A549 (cell line): ENCODE measurements around the gene SLC25A5. TPM values are rescaled to one million over a fixed set of nuclear protein-coding genes. Genes with fewer than 3 reads are reported as not detected.

Experiments used
- ATOH8 ChIP-seq: fragments of 250-450 bp; sonication (Bioruptor Pico); IDR thresholded peaks from 2 replicates; pipeline ENCODE4 v1.5.0; 2020; ENCODE audit warnings: low read depth, mild to moderate bottlenecking, moderate library complexity
- BCL3 ChIP-seq: fragments of >200 bp; sonication (Bioruptor Twin); formaldehyde crosslinking; IDR thresholded peaks from 3 replicates; pipeline ENCODE4 v1.6.1; 2016
- BHLHE40 ChIP-seq: IDR thresholded peaks from 2 replicates; pipeline ENCODE4 v1.6.1; 2012; ENCODE audit warnings: low read depth, low read length, inconsistent platforms
- CHD2 ChIP-seq: fragments of 150-350 bp; IDR thresholded peaks from 2 replicates; pipeline ENCODE4 v1.6.1; 2014; ENCODE audit warnings: low read length; ENCODE audit not compliant: partially characterized antibody
- CHD4 ChIP-seq: fragments of 200-600 bp; sonication (generic); IDR thresholded peaks from 2 replicates; pipeline ENCODE4 v1.6.1; 2016; ENCODE audit warnings: antibody characterized with exemption, mild to moderate bottlenecking, borderline replicate concordance
- E2F6 ChIP-seq: IDR thresholded peaks from 2 replicates; pipeline ENCODE4 v1.6.1; 2012; ENCODE audit warnings: low read depth, borderline replicate concordance
- EHMT2 ChIP-seq: fragments of 200-600 bp; sonication (generic); IDR thresholded peaks from 2 replicates; pipeline ENCODE4 v1.6.1; 2016; ENCODE audit warnings: antibody characterized with exemption, low read depth, mild to moderate bottlenecking, moderate library complexity
- ELK1 ChIP-seq: fragments of 150-350 bp; IDR thresholded peaks from 2 replicates; pipeline ENCODE4 v1.6.1; 2014; ENCODE audit warnings: low read depth, mild to moderate bottlenecking, low read length
- EP300 ChIP-seq, 2 experiments: fragments of >200 bp; sonication (Bioruptor Twin); formaldehyde crosslinking; IDR thresholded peaks; 2 replicates in 1 of 2; 3 replicates in 1 of 2; pipeline ENCODE4 v1.6.1; 2016 to 2017
- ESRRA ChIP-seq: fragments of 150-350 bp; IDR thresholded peaks from 2 replicates; pipeline ENCODE4 v1.6.1; 2014; ENCODE audit warnings: mild to moderate bottlenecking, low read length, borderline replicate concordance
- FOSB ChIP-seq: fragments of 250-450 bp; sonication (Bioruptor Pico); IDR thresholded peaks from 2 replicates; pipeline ENCODE4 v1.5.0; 2020; ENCODE audit warnings: mild to moderate bottlenecking, moderate library complexity
- FOXS1 ChIP-seq: fragments of 250-450 bp; sonication (Bioruptor Pico); IDR thresholded peaks from 2 replicates; pipeline ENCODE4 v1.5.0; 2020; ENCODE audit warnings: mild to moderate bottlenecking, moderate library complexity
- HMGXB4 ChIP-seq: fragments of 250-450 bp; sonication (Bioruptor Pico); IDR thresholded peaks from 2 replicates; pipeline ENCODE4 v1.5.0; 2021; ENCODE audit warnings: mild to moderate bottlenecking, moderate library complexity, borderline replicate concordance
- HOXB13 ChIP-seq: fragments of 250-450 bp; sonication (Bioruptor Pico); IDR thresholded peaks from 2 replicates; pipeline ENCODE4 v1.5.0; 2020; ENCODE audit warnings: low read depth, mild to moderate bottlenecking, moderate library complexity
- JUN ChIP-seq, 2 experiments: fragments of >200 bp; sonication (Bioruptor Twin); formaldehyde crosslinking; IDR thresholded peaks; 2 replicates in 1 of 2; 3 replicates in 1 of 2; pipeline ENCODE4 v1.6.1; 2016 to 2017
- JUNB ChIP-seq: fragments of >200 bp; sonication (Bioruptor Twin); formaldehyde crosslinking; IDR thresholded peaks from 2 replicates; pipeline ENCODE4 v1.6.1; 2016
- KDM1A ChIP-seq: fragments of 200-600 bp; sonication (generic); IDR thresholded peaks from 2 replicates; pipeline ENCODE4 v1.6.1; 2016; ENCODE audit warnings: low read depth, mild to moderate bottlenecking
- MAFK ChIP-seq: fragments of 450-650 bp; IDR thresholded peaks from 2 replicates; pipeline ENCODE4 v1.6.1; 2014; ENCODE audit not compliant: partially characterized antibody
- MYC ChIP-seq: IDR thresholded peaks from 2 replicates; pipeline ENCODE4 v1.6.1; 2012; ENCODE audit warnings: mild to moderate bottlenecking, inconsistent platforms, low read length, improper control_type of control experiment, borderline replicate concordance
- NPAS2 ChIP-seq: fragments of 250-450 bp; sonication (Bioruptor Pico); IDR thresholded peaks from 2 replicates; pipeline ENCODE4 v1.8.0; 2022; ENCODE audit warnings: mild to moderate bottlenecking, moderate library complexity, borderline replicate concordance
- PHF8 ChIP-seq: fragments of 200-600 bp; sonication (generic); IDR thresholded peaks from 2 replicates; pipeline ENCODE4 v1.6.1; 2016; ENCODE audit warnings: low read depth, mild to moderate bottlenecking, antibody characterized with exemption, moderate library complexity, borderline replicate concordance
- POLR2A ChIP-seq: IDR thresholded peaks from 2 replicates; pipeline ENCODE4 v1.6.1; 2012; ENCODE audit warnings: mild to moderate bottlenecking, low read length
- RAD21 ChIP-seq, 2 experiments: fragments of >200 bp in 1 of 2; sonication (Bioruptor Twin) in 1 of 2; formaldehyde crosslinking in 1 of 2; IDR thresholded peaks in 1 of 2; conservative IDR thresholded peaks in 1 of 2; 2 replicates in 1 of 2; 3 replicates in 1 of 2; pipeline ENCODE4 v1.6.1; 2012 to 2018; ENCODE audit warnings: inconsistent platforms in 1 of 2
- RARB ChIP-seq: fragments of 250-450 bp; sonication (Bioruptor Pico); IDR thresholded peaks from 2 replicates; pipeline ENCODE4 v1.8.0; 2021; ENCODE audit warnings: mild to moderate bottlenecking, moderate library complexity
- REST ChIP-seq: fragments of 200-600 bp; sonication (generic); IDR thresholded peaks from 2 replicates; pipeline ENCODE4 v1.6.1; 2016; ENCODE audit warnings: antibody characterized with exemption, mild to moderate bottlenecking, moderate library complexity
- RNF2 ChIP-seq: fragments of 200-600 bp; sonication (generic); IDR thresholded peaks from 2 replicates; pipeline ENCODE4 v1.6.1; 2016; ENCODE audit warnings: low read depth, mild to moderate bottlenecking, antibody characterized with exemption, moderate library complexity, borderline replicate concordance
- SREBF2 ChIP-seq: fragments of 450-650 bp; IDR thresholded peaks from 2 replicates; pipeline ENCODE4 v1.6.1; 2014; ENCODE audit warnings: mild to moderate bottlenecking, moderate library complexity
- TFCP2L1 ChIP-seq: fragments of 250-450 bp; sonication (Bioruptor Pico); IDR thresholded peaks from 2 replicates; pipeline ENCODE4 v1.5.0; 2021; ENCODE audit warnings: mild to moderate bottlenecking
- USF2 ChIP-seq: fragments of 450-650 bp; IDR thresholded peaks from 2 replicates; pipeline ENCODE4 v1.6.1; 2014; ENCODE audit warnings: antibody characterized with exemption
- ZNF302 ChIP-seq: fragments of 250-450 bp; sonication (Bioruptor Pico); IDR thresholded peaks from 2 replicates; pipeline ENCODE4 v1.9.0; 2021; ENCODE audit warnings: inconsistent platforms, mild to moderate bottlenecking, moderate library complexity
- ZSCAN20 ChIP-seq: fragments of 250-450 bp; sonication (Bioruptor Pico); IDR thresholded peaks from 2 replicates; pipeline ENCODE4 v1.8.0; 2022; ENCODE audit warnings: mild to moderate bottlenecking, moderate library complexity
- polyA plus RNA-seq, 4 experiments: library from polyadenylated mRNA; depleted of rRNA in 3 of 4; stranded (reverse); fragments of >200 nt; fragmentation: RNase III in 1 of 4; extraction: RNeasy Plus Mini Kit Qiagen cat#74134 plus additional on column Dnase treatment in 1 of 4; gene quantifications; 2 replicates in 3 of 4; 3 replicates in 1 of 4; pipeline ENCODE4 v1.2.3, GENCODE V29; 2011 to 2017

The SLC25A5 gene
- polyA plus RNA-seq, 2 of the 4 experiments (the other 2 are of a cell fraction) = 625 to 739 TPM

GRCh38 chrX:119468551-119469312, 488 bp downstream of the SLC25A5 start (continued):
- TF ChIP-seq REST (peak; percentile 42; the same call in 1 of the 2 replicates), ZSCAN20 (CRISPR knock-in tag) (no peak), BHLHE40 (no peak), SREBF2 (no peak), MAFK (no peak), HOXB13 (CRISPR knock-in tag) (no peak), FOXS1 (CRISPR knock-in tag) (no peak), EHMT2 (no peak), EP300 (IDR thresholded peaks at IDR 0.05) (no peak), CHD2 (no peak), USF2 (no peak), FOSB (CRISPR knock-in tag) (peak; percentile 89; the same call in 1 of the 2 replicates), RARB (CRISPR knock-in tag) (0 out of 2 replicates have a peak, but pooled peaks have one; percentile 40), ZNF302 (CRISPR knock-in tag) (no peak), POLR2A (peak; percentile 42), KDM1A (no peak), TFCP2L1 (CRISPR knock-in tag) (peak; percentile 88), RNF2 (no peak), CHD4 (no peak), MYC (peak; percentile 72; the same call in 1 of the 2 replicates), HMGXB4 (CRISPR knock-in tag) (no peak), NPAS2 (CRISPR knock-in tag) (no peak), PHF8 (peak; percentile 92; the same call in 1 of the 2 replicates), ATOH8 (CRISPR knock-in tag) (no peak), JUN (IDR thresholded peaks at IDR 0.05) (peak in 1 of 2 experiments; percentile 8; a peak in 3 of 5 replicates), RAD21 (conservative IDR thresholded peaks at IDR 0.05 in 1 of 2, IDR thresholded peaks at IDR 0.05 in 1 of 2) (peak; percentile 47 to 72; a peak in 4 of 5 replicates), JUNB (no peak), ESRRA (peak; percentile 79; the same call in 1 of the 2 replicates), ELK1 (no peak), BCL3 (no peak; the same call in 2 of the 3 replicates), E2F6 (no peak; the same call in 1 of the 2 replicates)
